Esophagus squamous epithelium (tissue), 4 donors: ENCODE results near the gene KSR1.
"Not testable (repeated sequence)": the region's sequence is repeated elsewhere in the genome, so short reads cannot be mapped to it uniquely, and the experiment has no call there.

Source experiments
- CTCF ChIP-seq, 6 experiments: fragments of 450-650 bp in 4 of 6; fragments of 200-600 bp in 2 of 6; sonication (generic) in 2 of 6; IDR thresholded peaks; one replicate each; pipeline ENCODE4 v1.5.1; 2016 to 2019; ENCODE audit warnings: antibody characterized with exemption in 6 of 6, mild to moderate bottlenecking in 4 of 6, moderate library complexity in 4 of 6
- POLR2A ChIP-seq, 4 donors: fragments of 450-650 bp; IDR thresholded peaks; one replicate each; pipeline ENCODE4 v1.6.1; 2017; ENCODE audit warnings: antibody characterized with exemption in 4 of 4, mild to moderate bottlenecking in 4 of 4, moderate library complexity in 3 of 4

GRCh38 chr17:27632766-27633165 lies 176.5 kb downstream of the KSR1 start:
- TF ChIP-seq CTCF, POLR2A (IDR thresholded peaks at IDR 0.05): not testable (repeated sequence)
